Stimulated activated CD4-positive, alpha-beta T cell treated with anti-CD3 and anti-CD28 coated beads, Interleukin-4, amount 100 ng/mL, for 48 hours (primary cell): ENCODE data around the gene GPR143.
A peak's percentile ranks its signal among the peaks of the same experiment; 100 is the strongest.

Source experiments
- DNase-seq, 2 donors: peaks; one replicate each; pipeline ENCODE4 v3.0.0-alpha.2; 2020; ENCODE audit warnings: low read depth in 2 of 2

The GPR143 gene

GRCh38 chrX:9708086-9708485 is 57.6 kb downstream of the GPR143 start:
- no peak for DNase-seq

DNA sequence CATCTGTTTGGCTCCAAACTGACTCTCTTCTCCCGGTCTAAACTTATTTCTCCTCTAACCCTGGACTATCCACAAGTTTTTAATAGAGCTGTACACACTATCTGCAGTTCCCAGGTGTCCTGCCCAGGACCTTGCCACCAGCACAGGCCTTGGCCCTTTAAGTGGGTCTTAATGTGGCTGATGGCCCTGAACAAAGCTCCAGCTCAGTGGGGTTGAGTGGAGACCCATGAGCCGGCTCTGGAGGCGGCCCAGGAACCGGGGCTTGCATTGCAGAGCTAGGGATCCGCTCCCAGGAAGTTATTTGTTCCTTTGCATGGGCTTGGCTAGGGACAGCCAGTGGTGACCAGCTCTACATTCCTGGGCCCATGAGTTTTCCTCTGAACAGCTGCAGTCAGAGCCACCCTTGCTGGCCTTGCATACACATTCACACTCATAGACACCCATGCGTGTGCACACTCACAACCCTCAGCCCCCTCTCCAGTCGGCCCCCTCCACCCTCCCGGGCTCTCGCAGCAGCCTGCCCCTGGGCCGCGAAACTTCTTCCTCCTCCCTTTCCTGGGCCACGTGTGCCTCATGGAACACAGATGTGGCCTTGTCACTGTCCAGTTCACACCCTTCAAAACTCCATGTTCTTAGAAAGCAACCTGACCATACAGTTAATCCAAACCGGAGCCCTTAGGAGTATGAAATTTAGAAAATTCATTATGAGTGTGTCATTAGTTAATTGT is 58.2 kb downstream of the GPR143 start:
- DNase-seq, result no peak

DNA sequence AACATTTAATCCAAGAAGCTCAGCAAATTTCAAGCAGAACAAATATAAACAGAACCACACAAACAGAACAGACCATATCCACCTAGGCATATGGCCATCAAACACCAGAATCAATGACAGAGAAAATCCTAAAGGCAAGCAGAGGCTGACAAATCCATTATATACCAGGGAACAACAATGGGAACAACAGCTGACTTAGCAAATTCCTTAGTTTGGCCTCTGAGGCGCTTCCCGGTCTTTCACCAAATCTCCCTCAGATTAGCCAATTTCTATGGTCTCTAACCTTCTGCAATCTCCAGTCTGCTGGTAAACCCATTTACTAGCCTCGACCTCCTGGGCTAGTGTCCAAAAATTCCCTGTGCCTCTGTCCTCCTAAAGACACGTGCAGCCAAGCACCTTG is 59.2 kb downstream of the GPR143 start:
- DNase-seq, result no peak

- no peak for DNase-seq
Measured at GRCh38 chrX:9704876-9705465, 60.7 kb downstream of the GPR143 start.

- DNase-seq, result no peak
Measured at GRCh38 chrX:9703406-9703805, 62.2 kb downstream of the GPR143 start.

GRCh38 chrX:9701790-9702189 is 63.9 kb downstream of the GPR143 start:
- no peak for DNase-seq

DNA sequence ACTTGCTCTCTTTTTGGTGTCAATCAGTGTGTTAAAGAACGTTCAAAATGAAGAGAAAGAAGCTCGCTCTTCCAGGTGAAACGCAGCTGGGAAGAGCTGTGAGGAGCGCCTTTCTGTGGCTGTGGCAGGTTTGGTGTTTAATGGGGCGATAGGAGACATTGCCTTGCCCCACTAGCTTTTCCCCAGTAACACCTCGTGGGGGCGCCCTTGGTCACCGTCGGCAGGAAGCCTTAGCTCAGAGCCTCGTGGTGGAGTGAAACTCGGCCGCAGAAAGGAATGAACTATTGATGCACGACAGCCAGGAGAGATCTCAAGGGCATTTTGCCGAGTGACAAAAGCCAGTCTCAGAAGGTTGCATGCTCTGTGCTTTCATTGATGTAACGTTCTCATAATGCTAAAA is 65.1 kb downstream of the GPR143 start:
- DNase-seq, result no peak

DNA sequence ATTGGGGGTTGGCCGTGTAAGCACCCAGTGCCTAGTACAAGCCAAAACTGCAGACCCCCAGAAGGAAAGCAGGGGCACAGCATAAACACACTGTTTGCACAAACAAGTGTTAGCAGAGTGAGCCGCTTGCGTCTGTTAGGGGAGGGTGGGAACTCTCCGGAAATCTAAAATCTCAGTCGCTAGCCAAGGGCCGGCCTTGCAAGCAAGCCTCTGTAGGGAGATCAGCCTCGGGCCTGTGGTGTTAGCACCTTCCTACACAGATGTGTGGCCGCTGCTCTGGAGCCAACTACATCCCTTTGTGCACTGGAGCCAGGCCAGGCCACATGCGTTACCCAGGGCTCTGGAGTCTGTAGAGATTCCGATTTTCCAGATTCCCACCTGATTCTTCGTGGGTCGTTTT is 67.1 kb downstream of the GPR143 start:
- DNase-seq, result no peak

- DNase-seq, result no peak
Measured at GRCh38 chrX:9693307-9694001, 72.2 kb downstream of the GPR143 start.

GRCh38 chrX:9690046-9690445 is 75.6 kb downstream of the GPR143 start:
- DNase-seq, result no peak

DNA sequence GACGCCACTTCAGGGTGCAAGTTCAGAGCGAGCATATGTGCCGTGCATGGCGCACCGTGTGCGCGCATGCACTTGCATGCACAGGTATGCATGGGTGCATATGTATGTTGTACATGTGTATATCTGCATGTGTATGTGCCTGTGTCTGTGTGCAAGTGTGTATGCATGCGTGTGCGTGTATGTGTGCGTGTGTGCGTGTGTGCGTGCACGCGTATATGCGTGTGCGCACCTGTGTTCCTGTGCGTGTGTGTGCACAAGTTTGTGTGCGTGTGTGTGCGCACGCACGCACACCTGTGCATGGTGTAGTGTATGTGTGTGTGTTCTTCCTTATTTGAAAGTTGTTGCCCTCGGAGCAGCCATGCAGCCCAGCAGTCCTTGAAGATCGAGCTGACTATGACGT is 76.8 kb downstream of the GPR143 start:
- no peak for DNase-seq

GRCh38 chrX:9687899-9688298 is 77.7 kb downstream of the GPR143 start:
- DNase-seq, result no peak

GRCh38 chrX:9683350-9683749 is 82.3 kb downstream of the GPR143 start:
- DNase-seq, result no peak

- no peak for DNase-seq
Measured at GRCh38 chrX:9682861-9683260, 82.8 kb downstream of the GPR143 start.

DNA sequence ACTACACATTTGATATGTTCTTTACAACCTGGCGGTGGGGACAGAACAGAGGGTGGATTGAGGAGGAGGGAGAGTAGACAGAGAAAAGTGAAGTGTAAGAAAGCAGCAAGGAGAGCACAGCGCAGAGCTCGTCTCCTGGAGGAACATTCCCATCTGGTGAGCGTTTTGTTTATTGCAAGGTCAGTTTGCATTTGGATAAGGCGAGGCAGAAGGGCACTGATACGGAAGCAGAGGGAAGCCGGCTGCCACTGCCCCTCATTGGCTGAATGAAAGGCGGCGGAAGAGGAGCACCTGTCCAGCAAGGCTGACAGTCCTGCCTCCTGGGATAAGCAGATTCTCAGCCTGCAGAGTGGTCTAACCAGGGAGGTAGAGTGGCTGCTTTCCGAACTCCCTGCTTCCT is 83.2 kb downstream of the GPR143 start:
- DNase-seq, result no peak

DNA sequence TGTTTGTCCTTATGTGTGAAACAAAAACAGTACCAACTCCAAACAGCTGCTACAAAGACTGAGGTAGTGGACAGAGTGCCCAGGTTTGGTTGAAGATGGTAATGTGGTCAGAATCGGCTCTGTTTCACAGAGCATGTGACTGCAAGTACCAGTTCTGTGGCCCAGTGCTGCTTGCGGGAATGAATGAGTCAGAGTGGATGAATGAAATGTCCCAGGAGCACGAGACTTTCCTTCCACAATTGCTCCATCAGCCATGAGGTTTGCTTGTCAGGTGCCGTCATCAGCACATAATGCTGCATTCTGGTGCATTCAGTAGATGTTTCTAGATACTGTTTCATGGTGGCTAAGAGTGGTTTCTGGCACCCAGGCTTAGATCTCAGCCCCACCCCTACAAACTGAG is 84.2 kb downstream of the GPR143 start:
- DNase-seq, result no peak

DNA sequence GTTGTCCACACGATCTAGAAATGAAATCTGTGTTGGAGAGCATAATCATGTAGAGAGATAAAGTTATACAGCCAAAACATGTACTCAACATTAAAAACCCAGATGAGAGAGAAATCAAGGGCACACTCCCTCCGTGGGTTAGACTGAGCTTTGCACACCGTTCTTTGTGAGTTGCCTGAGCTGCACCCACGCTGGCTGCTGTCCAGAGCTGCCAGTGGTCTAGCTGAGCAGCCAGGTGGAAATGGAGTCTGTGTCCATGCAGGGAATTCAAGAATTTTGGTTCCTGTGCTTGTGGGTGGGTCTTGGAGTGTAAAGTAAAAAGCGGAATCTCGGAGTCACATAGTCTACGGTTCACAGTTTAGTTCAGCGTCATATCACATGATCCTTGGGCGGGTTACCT is 84.6 kb downstream of the GPR143 start:
- DNase-seq, result no peak

- DNase-seq, result no peak
Measured at GRCh38 chrX:9678215-9678965, 87.3 kb downstream of the GPR143 start.

GRCh38 chrX:9677098-9677739 is 88.4 kb downstream of the GPR143 start:
- peak in 1 of 2 donors; percentile 5 for DNase-seq

DNA sequence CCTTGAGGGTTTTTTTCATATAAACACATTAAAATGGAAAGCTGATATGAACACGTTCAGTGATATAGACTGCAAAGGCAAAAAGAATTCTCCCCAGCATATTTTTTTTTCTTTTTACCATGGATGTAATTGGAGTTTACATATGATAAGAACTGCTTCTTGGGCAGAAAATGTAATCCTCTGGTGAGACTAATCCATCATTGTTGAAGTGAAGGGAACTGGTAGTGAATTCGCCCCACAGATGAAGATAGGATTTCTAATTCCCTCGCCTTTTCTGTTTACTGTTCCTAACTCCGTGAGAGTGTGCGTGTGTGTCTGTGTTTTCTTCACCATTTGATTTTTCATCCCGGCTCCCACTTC is 88.9 kb downstream of the GPR143 start:
- DNase-seq, result no peak

GRCh38 chrX:9676306-9676705 is 89.3 kb downstream of the GPR143 start:
- DNase-seq, result no peak
